ENCODE results near the gene WDR4.
"Not testable (repeated sequence)": the region's sequence is repeated elsewhere in the genome, so short reads cannot be mapped to it uniquely, and the experiment has no call there.

The WDR4 gene

GRCh38 chr21:42878993-42879787, at the start of gene WDR4:
TSS of gene WDR4 (minus strand) at chr21:42879539. CDS start at chr21:42879495, 44 bp downstream.
- DNase-seq, result peak; percentile 97

- DNase-seq, result not testable (repeated sequence)
These were observed 48.3 kb upstream of the WDR4 start for GRCh38 chr21:42927474-42928200.

GRCh38 chr21:42925114-42925926, 46.0 kb upstream of the WDR4 start, which contains the start of gene ERVH48-1:
TSS of gene ERVH48-1 (minus strand) at chr21:42925630. CDS start at chr21:42919006, 6,624 bp downstream.
- peak; percentile 12 for DNase-seq

GRCh38 chr21:42924433-42924751, 45.1 kb upstream of the WDR4 start:
- DNase-seq, result no peak

GRCh38 chr21:42923553-42924432, 44.5 kb upstream of the WDR4 start:
- peak; percentile 94 for DNase-seq

- no peak for DNase-seq
These were observed 43.6 kb upstream of the WDR4 start for GRCh38 chr21:42922918-42923317.

- no peak for DNase-seq
These were observed 42.6 kb upstream of the WDR4 start for GRCh38 chr21:42921927-42922326.

GRCh38 chr21:42918291-42918690, 39.0 kb upstream of the WDR4 start:
- DNase-seq, result no peak

- DNase-seq, result no peak
These were observed 34.1 kb upstream of the WDR4 start for GRCh38 chr21:42913476-42913875.

- not testable (repeated sequence) for DNase-seq
These were observed 32.6 kb upstream of the WDR4 start for GRCh38 chr21:42911920-42912319.

GRCh38 chr21:42908484-42908883, 29.1 kb upstream of the WDR4 start:
- not testable (repeated sequence) for DNase-seq

- no peak for DNase-seq
These were observed 26.9 kb upstream of the WDR4 start for GRCh38 chr21:42906233-42906632.

- peak; percentile 41 for DNase-seq
These were observed 25.9 kb upstream of the WDR4 start for GRCh38 chr21:42905195-42905594.

- DNase-seq, result no peak
These were observed 24.5 kb upstream of the WDR4 start for GRCh38 chr21:42903817-42904216.

- no peak for DNase-seq
These were observed 21.1 kb upstream of the WDR4 start for GRCh38 chr21:42900446-42900845.

- peak; percentile 98 for DNase-seq
These were observed 13.8 kb upstream of the WDR4 start, which contains the start of gene NDUFV3 for GRCh38 chr21:42892931-42893755. TSS of gene NDUFV3 (plus strand) at chr21:42893309. CDS start at chr21:42893334, 25 bp downstream.

GRCh38 chr21:42892582-42892930, 13.2 kb upstream of the WDR4 start:
- no peak for DNase-seq

- DNase-seq, result no peak
These were observed 8.0 kb upstream of the WDR4 start for GRCh38 chr21:42887326-42887725.

GRCh38 chr21:42883921-42884320, 4.6 kb upstream of the WDR4 start:
- no peak for DNase-seq

- no peak for DNase-seq
These were observed 1.0 kb upstream of the WDR4 start for GRCh38 chr21:42880352-42880751.

- no peak for DNase-seq
These were observed 704 bp downstream of the WDR4 start for GRCh38 chr21:42878678-42878992.

- not testable (repeated sequence) for DNase-seq
These were observed 3.5 kb downstream of the WDR4 start for GRCh38 chr21:42875811-42876210.
